NCI-H69 (cell line): ENCODE data around the gene GRM8.

Experiments
- DNase-seq: peaks from one replicate; lab custom pipeline; 2025; lab: John Stamatoyannopoulos, UW

GRM8 gene

GRCh38 chr7:126806614-126807013, 446.1 kb downstream of the GRM8 start:
- no peak for DNase-seq

DNA sequence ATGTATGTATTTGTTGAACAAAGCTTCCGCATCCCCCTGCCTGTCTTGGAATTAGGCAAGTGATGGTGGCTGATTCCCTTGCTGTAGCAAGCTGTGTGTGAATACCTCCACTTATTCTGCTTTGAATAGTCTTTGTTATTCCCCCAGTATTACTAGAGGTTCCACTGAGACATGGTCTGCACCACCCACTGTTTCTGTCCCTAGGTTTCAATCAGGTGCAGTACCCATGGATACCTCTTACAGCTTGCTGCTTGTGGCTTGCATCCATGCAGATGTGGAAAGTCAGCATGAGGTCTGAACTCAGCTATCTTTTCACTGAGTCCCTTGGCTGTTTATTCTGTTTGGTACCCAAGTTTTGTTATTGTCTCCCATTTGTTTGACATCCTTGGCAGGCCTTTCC, 447.4 kb downstream of the GRM8 start:
- no peak for DNase-seq

DNA sequence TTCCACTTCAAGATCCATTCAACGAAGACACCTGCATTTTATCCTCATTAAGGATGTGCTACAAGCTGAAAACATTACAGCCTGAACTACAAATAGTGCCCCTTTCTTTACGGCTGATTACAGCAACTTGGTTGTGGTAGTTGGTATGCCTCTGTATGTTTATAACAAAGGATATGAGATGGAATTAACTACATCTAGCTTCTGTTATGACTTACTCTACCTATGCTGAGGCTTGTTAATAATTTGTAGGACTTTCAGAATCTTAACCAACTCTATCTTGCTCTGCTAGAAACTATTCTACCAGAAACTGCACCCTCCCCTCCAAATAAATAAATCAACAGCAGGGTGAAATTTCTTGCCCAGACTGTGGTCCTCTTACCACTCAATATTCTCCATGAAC, 448.1 kb downstream of the GRM8 start:
- no peak for DNase-seq

GRCh38 chr7:126803990-126804389, 448.8 kb downstream of the GRM8 start:
- no peak for DNase-seq

DNA sequence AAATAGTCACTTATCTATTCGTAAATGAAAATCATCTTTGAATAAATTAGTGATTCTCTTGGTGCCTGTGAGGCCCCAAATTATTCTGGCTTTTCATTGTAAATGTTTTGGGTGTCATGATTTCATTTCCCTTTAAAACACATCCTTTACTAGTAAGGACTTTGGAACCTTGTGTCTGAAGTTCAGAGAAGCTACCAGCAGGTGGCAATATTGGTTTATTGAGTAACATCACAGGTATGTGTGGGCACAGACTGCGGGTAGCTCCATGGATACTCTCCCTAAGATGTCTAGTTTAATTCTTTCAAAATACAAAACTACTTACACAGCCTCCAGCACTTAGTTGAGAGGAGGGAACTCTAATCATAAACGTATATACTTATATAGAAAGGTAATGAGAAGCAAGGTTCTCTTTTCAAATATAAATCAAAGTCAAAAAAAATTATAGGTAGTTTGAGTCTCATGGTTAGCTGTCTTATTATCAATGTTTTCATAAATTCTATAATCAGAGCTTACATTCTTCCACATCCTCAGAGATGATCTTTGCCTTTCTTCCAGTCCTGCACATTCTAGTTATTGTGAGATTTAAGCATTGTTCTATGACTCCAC, 449.6 kb downstream of the GRM8 start:
- DNase-seq = peak; percentile 87

DNA sequence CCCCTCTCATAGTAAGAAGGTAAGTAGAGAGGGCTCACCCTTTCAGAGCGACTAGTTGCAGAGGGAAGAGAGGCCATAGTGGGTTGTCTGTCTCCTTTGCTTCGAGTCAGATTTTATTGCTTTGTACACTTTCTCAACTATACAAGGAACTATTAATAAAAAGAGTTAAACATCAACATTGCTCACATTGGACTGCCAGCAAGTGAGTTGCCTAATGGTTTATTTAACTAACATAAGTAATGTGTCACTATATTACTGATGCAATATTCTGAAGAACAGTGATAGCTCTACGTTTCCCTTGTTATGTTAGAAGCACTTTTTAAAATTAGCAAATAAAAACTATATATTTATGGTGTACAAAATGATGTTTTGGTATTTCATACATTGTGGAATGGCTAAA, 451.0 kb downstream of the GRM8 start:
- no peak for DNase-seq

GRCh38 chr7:126799541-126799940, 453.2 kb downstream of the GRM8 start:
- DNase-seq = no peak

- no peak for DNase-seq
Measured at GRCh38 chr7:126792521-126792920, 460.2 kb downstream of the GRM8 start.

- DNase-seq = peak; percentile 71
Measured at GRCh38 chr7:126791306-126791705, 461.4 kb downstream of the GRM8 start.

- DNase-seq = peak; percentile 99
Measured at GRCh38 chr7:126790763-126791162, 462.0 kb downstream of the GRM8 start.

- DNase-seq = peak; percentile 28
Measured at GRCh38 chr7:126783613-126784012, 469.1 kb downstream of the GRM8 start.

GRCh38 chr7:126780993-126781392, 471.7 kb downstream of the GRM8 start:
- peak; percentile 50 for DNase-seq

DNA sequence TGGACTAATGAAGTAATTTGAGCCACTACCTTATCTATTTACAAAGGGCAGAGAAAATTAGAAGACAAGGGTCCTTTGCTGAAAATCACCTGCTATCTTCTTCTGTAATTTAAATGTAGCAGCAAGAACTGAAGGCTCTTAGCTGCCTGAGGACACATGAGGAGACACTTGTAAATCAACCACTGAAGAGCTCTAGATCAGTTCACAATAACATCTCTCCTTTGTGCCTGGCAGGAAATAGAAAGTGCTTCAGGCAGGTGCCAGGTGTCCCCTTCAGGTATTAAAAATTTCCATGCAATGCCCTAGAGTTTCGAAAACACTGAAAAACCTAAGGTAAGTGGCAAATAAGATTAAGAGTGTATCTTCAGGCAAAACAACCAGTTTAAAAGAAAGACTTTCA, 474.6 kb downstream of the GRM8 start:
- DNase-seq = peak; percentile 89

DNA sequence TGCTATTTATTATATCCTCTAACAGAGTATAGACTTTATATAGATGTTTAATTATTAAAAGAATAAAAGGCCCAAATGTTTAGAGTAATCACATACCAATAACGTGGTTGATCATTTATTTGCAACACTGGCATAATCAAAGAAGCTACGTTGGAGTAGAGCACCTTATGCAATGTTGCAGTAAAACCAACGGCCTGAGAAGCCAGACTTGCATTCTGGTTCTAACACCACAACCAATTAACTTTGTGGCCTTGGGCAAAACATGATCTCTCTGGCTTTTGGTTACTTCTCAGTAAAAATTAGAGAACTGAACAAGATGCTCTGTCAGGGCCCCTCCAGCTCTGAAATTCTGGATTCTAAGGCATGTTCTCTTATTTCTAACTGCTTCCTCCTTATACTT, 476.2 kb downstream of the GRM8 start:
- peak; percentile 24 for DNase-seq

DNA sequence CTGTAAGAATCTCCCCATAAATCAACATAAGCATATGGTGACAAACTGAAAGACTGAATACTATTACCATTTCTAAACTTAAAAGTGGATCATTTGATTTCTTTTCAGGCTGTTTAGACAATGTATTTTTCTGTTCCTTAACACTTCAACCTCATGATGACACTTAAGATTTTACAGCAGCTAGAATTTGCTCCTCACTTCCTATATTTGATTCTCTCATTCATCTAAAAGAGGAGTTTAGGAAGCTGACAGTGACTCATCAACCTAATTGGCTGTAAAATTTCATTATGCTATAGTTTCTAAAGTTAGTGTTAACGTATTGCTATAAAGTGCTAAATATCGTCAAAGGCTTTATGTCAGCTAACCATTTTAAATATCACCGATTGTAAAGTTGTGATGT, 478.7 kb downstream of the GRM8 start:
- peak; percentile 47 for DNase-seq

DNA sequence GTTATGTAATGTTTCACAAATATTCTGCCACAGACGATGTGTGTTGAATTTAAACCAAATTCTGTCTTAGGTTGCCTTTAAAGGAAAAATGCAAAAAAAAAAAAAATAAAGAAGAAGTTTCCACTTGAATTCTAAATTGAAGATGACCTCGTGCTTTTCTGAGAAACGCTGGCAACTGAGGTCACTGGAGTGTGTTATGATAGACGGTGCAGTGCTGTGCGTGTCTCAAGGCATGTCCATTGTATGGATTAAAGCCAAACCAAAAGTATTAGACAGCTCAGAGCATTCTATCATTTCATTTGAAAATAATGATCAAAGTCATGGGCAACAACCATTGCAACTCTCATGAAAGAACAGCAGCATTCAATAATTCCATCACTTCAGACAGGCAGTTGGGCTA, 483.9 kb downstream of the GRM8 start:
- DNase-seq = no peak

DNA sequence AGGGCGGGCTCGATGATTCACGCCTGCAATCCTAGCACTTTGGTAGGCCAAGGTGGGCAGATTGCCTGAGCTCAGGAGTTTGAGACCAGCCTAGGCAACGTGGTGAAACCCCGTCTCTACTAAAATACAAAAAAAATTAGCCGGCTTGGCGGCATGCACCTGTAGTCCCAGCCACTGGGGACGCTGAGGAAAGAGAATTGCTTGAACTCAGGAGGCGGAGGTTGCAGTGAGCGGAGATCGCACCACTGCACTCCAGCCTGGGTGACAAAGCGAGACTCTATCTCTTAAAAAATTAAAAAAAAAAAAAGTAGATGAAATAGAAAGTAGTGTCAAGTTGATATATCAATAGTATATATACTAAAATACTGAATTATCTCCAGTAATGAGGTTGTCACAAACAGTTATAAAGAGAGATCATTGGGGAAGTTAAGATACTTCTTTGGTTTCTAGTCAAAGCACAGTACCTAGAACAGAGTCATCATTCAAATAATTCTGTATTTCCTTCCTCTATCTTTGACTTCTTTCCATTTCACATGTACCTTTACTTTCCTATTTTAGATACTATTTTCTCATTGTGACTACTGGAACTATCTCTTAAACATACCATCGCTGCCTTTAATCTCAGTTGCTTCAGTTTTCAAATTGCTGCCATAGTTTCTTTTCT, 491.7 kb downstream of the GRM8 start:
- no peak for DNase-seq

- peak; percentile 40 for DNase-seq
Measured at GRCh38 chr7:126755381-126755780, 497.4 kb downstream of the GRM8 start.

- peak; percentile 90 for DNase-seq
Measured at GRCh38 chr7:126750207-126750911, 502.4 kb downstream of the GRM8 start.

DNA sequence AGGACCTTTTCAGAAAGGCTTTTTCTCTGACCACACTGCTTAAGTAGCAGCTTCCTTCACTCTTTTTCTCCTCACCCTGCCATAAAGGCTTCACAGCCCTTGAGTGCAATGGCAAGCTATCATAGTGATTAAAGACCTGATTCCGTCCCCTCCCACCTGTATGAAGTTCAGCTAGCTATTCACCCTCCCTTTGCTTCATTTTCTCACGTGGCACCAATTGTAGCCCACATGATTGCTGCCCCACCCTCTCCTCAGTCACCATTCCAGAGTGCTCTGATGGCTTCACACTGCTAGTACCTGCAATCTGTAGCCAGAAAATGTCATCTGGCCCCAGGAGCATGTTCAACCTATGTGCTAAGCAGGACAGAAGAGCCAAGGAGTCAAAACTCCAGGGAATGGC, 523.8 kb downstream of the GRM8 start:
- DNase-seq = no peak

DNA sequence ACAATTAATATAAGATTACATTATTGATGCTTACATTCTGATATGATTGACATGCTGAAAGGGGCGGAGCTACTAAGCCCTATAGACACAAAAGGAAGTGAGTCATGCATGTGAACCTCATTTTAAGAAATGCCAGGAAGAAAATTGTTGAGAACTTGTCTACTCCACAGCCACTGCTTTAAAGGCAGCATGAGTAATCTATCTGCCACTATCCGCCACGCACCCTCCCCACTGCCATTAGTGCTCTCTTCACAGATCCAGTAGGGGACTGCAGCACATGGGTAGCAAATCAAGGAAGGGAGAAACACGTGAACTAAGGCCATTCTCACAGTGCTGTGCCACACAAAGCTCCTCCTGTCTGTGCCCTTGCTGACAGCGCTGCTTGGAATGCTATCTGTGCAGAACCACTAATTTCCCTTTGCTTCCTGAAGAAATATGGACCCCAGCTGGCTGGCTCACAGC, 524.8 kb downstream of the GRM8 start:
- DNase-seq = peak; percentile 66

- DNase-seq = peak; percentile 84
Measured at GRCh38 chr7:126723966-126724544, 528.7 kb downstream of the GRM8 start.

GRCh38 chr7:126720232-126720631, 532.5 kb downstream of the GRM8 start:
- DNase-seq = no peak
